ENCODE data around the gene C20orf144.

DNA sequence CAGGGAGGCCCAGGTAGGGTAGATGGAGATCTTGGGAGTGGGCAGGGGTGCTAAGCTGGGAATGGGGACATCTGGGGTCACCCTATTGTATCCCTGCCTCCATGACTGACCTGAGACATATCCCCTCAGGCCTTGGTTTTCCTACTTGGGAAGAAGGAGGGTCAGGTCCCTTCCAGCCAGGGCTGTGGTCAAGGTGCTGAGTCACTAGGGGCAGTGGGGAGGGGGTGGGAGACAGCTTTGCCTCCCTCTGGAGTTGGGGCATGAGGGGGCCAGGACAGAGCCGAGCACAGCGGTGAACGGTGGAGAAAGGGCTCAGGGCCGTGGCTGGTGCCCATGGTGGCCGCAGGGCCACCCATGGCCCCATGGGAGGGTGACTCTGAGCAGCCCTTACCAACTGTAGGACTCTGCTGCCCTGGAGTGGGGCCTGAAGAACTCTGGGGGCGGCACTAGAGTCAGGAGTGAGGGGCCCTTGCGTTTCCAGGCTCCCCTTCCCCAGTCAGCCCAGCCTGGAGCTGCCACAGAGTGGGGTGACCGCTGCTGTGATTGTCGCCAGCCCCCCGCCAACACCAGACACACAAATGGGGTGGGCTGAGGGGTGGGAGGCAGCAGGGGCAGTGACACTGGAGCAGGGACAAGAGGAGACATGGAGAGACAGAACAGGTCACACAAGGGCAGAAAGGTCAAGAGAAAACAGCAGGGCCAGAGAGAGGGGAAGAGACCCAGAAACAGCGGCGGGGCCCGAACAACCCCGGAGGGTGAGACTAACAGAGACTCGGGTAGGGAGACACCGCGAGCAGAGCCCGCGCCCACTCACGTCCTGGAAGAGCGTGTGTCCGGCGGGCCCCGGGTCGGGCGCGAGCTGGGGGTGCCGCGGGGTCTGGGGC, 11.5 kb downstream of the C20orf144 start:
- TF ChIP-seq CTCF (IDR thresholded peaks at IDR 0.05) (no peak), POLR2A (IDR thresholded peaks at IDR 0.05) (no peak)

Data from esophagus squamous epithelium (tissue), 4 donors.